ENCODE results near the gene EPB41L1. TPM values are rescaled to one million over a fixed set of nuclear protein-coding genes. Genes with fewer than 3 reads are reported as not detected.

Gene EPB41L1
- total and polyA plus RNA-seq, 11 donors: 7.1 to 29.8 (median 17.3) TPM

GRCh38 chr20:36217226-36217625, 62.7 kb downstream of the EPB41L1 start:
- ATAC-seq (no peak), DNase-seq (no peak)
- Histone ChIP-seq H3K4me3 (no peak overlapping the region), H3K27me3 (no peaks in the 10 kb centered on the region), H3K9me3 (no peaks in the 10 kb centered on the region), H3K27ac (no peak overlapping the region), H3K4me1 (no peaks in the 10 kb centered on the region), H3K36me3 (peaks cover 0 to 77% (median 7%) of the 10 kb centered on the region in 9 donors)
- TF ChIP-seq POLR2A (IDR thresholded peaks at IDR 0.05) (no peak), CTCF (IDR thresholded peaks at IDR 0.05) (no peak)
- intact Hi-C loops (cut with DNase I): loop anchor here in 6 of 10 donors (5.0 to 10.0 kb wide), 5 partner anchors 220 to 668 kb away; partner anchors contain the start of gene RAB5IF (in 1 of the 6)
- WGBS, 4 donors: 68 to 78% (median 75%) methylated on average over 4 of the region's 4 CpGs

GRCh38 chr20:36218380-36219064, 64.0 kb downstream of the EPB41L1 start:
- 67 to 77% (median 75%) methylated on average over 15 to 16 of the region's 16 CpGs for WGBS, 4 donors
- DNase-seq (no peak), ATAC-seq (no peak)
- no peaks in the 10 kb centered on the region for H3K27me3 ChIP-seq
- H3K36me3 ChIP-seq: peaks cover 0 to 70% (median 7%) of the 10 kb centered on the region in 9 donors
- H3K4me1 ChIP-seq: no peaks in the 10 kb centered on the region
- no peak overlapping the region for H3K27ac ChIP-seq
- intact Hi-C loops (cut with DNase I): loop anchor here in 6 of 10 donors (5.0 to 10.0 kb wide), 5 partner anchors 219 to 666 kb away; partner anchors contain the start of gene RAB5IF (in 1 of the 6)
- no peaks in the 10 kb centered on the region for H3K9me3 ChIP-seq
- no peak for TF ChIP-seq POLR2A (IDR thresholded peaks at IDR 0.05)
- no peak for TF ChIP-seq CTCF (IDR thresholded peaks at IDR 0.05)
- no peak overlapping the region for H3K4me3 ChIP-seq

GRCh38 chr20:36219671-36220220, 65.2 kb downstream of the EPB41L1 start:
- H3K4me3 ChIP-seq: no peak overlapping the region
- DNase-seq (no peak), ATAC-seq (no peak)
- H3K4me1 ChIP-seq: no peaks in the 10 kb centered on the region
- no peaks in the 10 kb centered on the region for H3K9me3 ChIP-seq
- H3K36me3 ChIP-seq: peaks cover 0 to 57% (median 7%) of the 10 kb centered on the region in 9 donors
- WGBS, 4 donors: 90 to 94% (median 92%) methylated on average over 17 of the region's 17 CpGs
- intact Hi-C loops (cut with DNase I): loop anchor here in 6 of 10 donors (5.0 to 10.0 kb wide), 5 partner anchors 218 to 665 kb away; partner anchors contain the start of gene RAB5IF (in 1 of the 6)
- H3K27me3 ChIP-seq: no peaks in the 10 kb centered on the region
- TF ChIP-seq CTCF (IDR thresholded peaks at IDR 0.05) (no peak), POLR2A (IDR thresholded peaks at IDR 0.05) (no peak)
- no peak overlapping the region for H3K27ac ChIP-seq

DNA sequence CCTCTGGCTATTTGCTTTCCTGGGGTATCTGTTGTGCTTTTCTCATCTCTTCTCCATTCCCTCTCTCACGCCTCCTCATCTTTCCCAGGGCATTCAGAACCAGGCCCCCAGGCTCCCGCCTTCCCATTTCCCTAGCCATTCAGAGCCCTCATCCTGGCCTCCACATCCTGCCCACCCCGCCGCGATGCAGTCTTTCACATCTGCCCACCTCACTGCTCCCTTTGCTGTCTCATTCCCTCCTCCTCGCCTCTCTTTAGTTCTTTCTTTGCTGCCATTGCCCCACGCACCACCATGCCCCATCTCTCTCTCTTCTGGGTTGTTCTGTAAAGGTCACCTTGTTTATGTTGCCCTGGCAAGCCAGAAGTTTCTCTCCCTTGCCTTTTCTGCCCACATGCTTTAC, 71.1 kb downstream of the EPB41L1 start:
- DNase-seq (no peak), ATAC-seq (no peak)
- 88 to 91% (median 89%) methylated on average over 7 of the region's 7 CpGs for WGBS, 4 donors
- intact Hi-C loops (cut with DNase I): no loop called here
- Histone ChIP-seq H3K27me3 (no peaks in the 10 kb centered on the region), H3K27ac (no peak overlapping the region), H3K4me3 (no peak overlapping the region), H3K36me3 (peaks cover 0 to 71% (median 4%) of the 10 kb centered on the region in 9 donors), H3K9me3 (no peaks in the 10 kb centered on the region), H3K4me1 (no peaks in the 10 kb centered on the region)
- TF ChIP-seq POLR2A (IDR thresholded peaks at IDR 0.05) (no peak), CTCF (IDR thresholded peaks at IDR 0.05) (no peak)

Measured in heart left ventricle (tissue), 16 donors.